ENCODE measurements around the gene PDE5A. TPM values are rescaled to one million over a fixed set of nuclear protein-coding genes. Genes with fewer than 3 reads are reported as not detected.

Gene PDE5A
- total RNA-seq, 1 donor from 2014 or later, result 27.1 TPM

- H3K4me1 Mint-ChIP-seq, result peaks cover 24% of the 10 kb centered on the region
- peak; percentile 4 for TF ChIP-seq CTCF (IDR thresholded peaks at IDR 0.05; ENCODE audit: unreplicated experiment)
- no peaks in the 10 kb centered on the region for H3K27me3 Mint-ChIP-seq (ENCODE audit: low read depth)
- H3K4me3 Mint-ChIP-seq, result peak overlapping the region; percentile 86
- H3K36me3 Mint-ChIP-seq, result no peaks in the 10 kb centered on the region
- H3K9me3 Mint-ChIP-seq, result no peaks in the 10 kb centered on the region
- DNase-seq (ENCODE audit: low spot score in 2 of 2, unreplicated experiment in 2 of 2), result no peak
- peak overlapping the region; percentile 73 for H3K27ac Mint-ChIP-seq
Measured at GRCh38 chr4:119629142-119629471, 503 bp upstream of the PDE5A start.

- H3K4me3 Mint-ChIP-seq, result peak overlapping the region; percentile 86
- peak overlapping the region; percentile 88 for H3K27ac Mint-ChIP-seq
- TF ChIP-seq CTCF (IDR thresholded peaks at IDR 0.05; ENCODE audit: unreplicated experiment), result peak; percentile 55
- peaks cover 26% of the 10 kb centered on the region for H3K4me1 Mint-ChIP-seq
- no peaks in the 10 kb centered on the region for H3K36me3 Mint-ChIP-seq
- H3K27me3 Mint-ChIP-seq (ENCODE audit: low read depth), result no peaks in the 10 kb centered on the region
- DNase-seq (ENCODE audit: low spot score in 2 of 2, unreplicated experiment in 2 of 2), result peak; percentile 54 to 71
- no peaks in the 10 kb centered on the region for H3K9me3 Mint-ChIP-seq
Measured at GRCh38 chr4:119627267-119628255, 1.0 kb downstream of the PDE5A start.

- H3K9me3 Mint-ChIP-seq, result no peaks in the 10 kb centered on the region
- H3K27ac Mint-ChIP-seq, result peak overlapping the region; percentile 53
- H3K36me3 Mint-ChIP-seq, result no peaks in the 10 kb centered on the region
- no peak for DNase-seq (ENCODE audit: low spot score in 2 of 2, unreplicated experiment in 2 of 2)
- H3K27me3 Mint-ChIP-seq (ENCODE audit: low read depth), result no peaks in the 10 kb centered on the region
- no peak for TF ChIP-seq CTCF (IDR thresholded peaks at IDR 0.05; ENCODE audit: unreplicated experiment)
- H3K4me3 Mint-ChIP-seq, result peak overlapping the region; percentile 80
- H3K4me1 Mint-ChIP-seq, result peaks cover 26% of the 10 kb centered on the region
Measured at GRCh38 chr4:119626943-119627266, 1.7 kb downstream of the PDE5A start.

- Mint-ChIP-seq H3K27ac (peak overlapping the region; percentile 53), H3K27me3 (ENCODE audit: low read depth) (no peaks in the 10 kb centered on the region)
- DNase-seq (ENCODE audit: low spot score in 2 of 2, unreplicated experiment in 2 of 2), result no peak
Measured at GRCh38 chr4:119626420-119626819, 2.2 kb downstream of the PDE5A start.

GRCh38 chr4:119625761-119626160, 2.8 kb downstream of the PDE5A start:
- DNase-seq (ENCODE audit: low spot score in 2 of 2, unreplicated experiment in 2 of 2), result no peak
- H3K27me3 Mint-ChIP-seq (ENCODE audit: low read depth), result no peaks in the 10 kb centered on the region
- peaks cover 26% of the 10 kb centered on the region for H3K4me1 Mint-ChIP-seq
- peaks cover 4% of the 10 kb centered on the region for H3K9me3 Mint-ChIP-seq
- peak overlapping the region; percentile 80 for H3K4me3 Mint-ChIP-seq
- TF ChIP-seq CTCF (IDR thresholded peaks at IDR 0.05; ENCODE audit: unreplicated experiment), result no peak
- peaks cover 4% of the 10 kb centered on the region for H3K36me3 Mint-ChIP-seq
- H3K27ac Mint-ChIP-seq, result no peak overlapping the region

More at GRCh38 chr4:119626420-119626819, 2.2 kb downstream of the PDE5A start:
- Mint-ChIP-seq H3K9me3 (peaks cover 1% of the 10 kb centered on the region), H3K4me1 (peaks cover 26% of the 10 kb centered on the region), H3K36me3 (peaks cover under 1% of the 10 kb centered on the region), H3K4me3 (peak overlapping the region; percentile 80)
- no peak for TF ChIP-seq CTCF (IDR thresholded peaks at IDR 0.05; ENCODE audit: unreplicated experiment)
